Panc1 (cell line): ENCODE measurements around the gene KHNYN. TPM values are rescaled to one million over a fixed set of nuclear protein-coding genes. Genes with fewer than 3 reads are reported as not detected.

Experiments used
- ATAC-seq: fragments of 200-7000 bp; cut with Tn5 transposase; 2 replicates; pipeline ENCODE4 v1.9.1; 2020; ENCODE audit warnings: mild to moderate bottlenecking, moderate library complexity
- BruUV-seq: library from RNA; stranded (reverse); fragments of 400-500 nt; replicated peaks from 2 replicates; lab custom pipeline; 2021; lab: Mats Ljungman, UMichigan
- CTCF ChIA-PET: fragments of 300-600 bp; sonication (Branson Sonifier 250); formaldehyde crosslinking; loops from one replicate; lab custom pipeline; 2022; ENCODE audit warnings: antibody characterized with exemption; lab: Charles Lee
- POLR2A ChIA-PET: fragments of 300-600 bp; sonication (Branson Sonifier 250); formaldehyde crosslinking; loops from one replicate; lab custom pipeline; 2022; ENCODE audit warnings: antibody characterized with exemption; lab: Charles Lee
- DNase-seq: peaks from one replicate; pipeline ENCODE4 v3.0.0-alpha.2; 2010; ENCODE audit warnings: low read depth, low spot score
- H3K27ac ChIP-seq: 2 replicates; pipeline ENCODE4 v1.5.1; 2011; ENCODE audit warnings: mild to moderate bottlenecking, low read length, inconsistent platforms
- H3K27me3 ChIP-seq: fragments of 200-500 bp; sonication (Bioruptor generic); 2 replicates; pipeline ENCODE4 v1.6.0; 2014; ENCODE audit warnings: low read length, inconsistent platforms; ENCODE audit not compliant: control insufficient read depth, insufficient read depth
- H3K36me3 ChIP-seq: fragments of 200-500 bp; sonication (Bioruptor generic); 2 replicates; pipeline ENCODE4 v1.5.1; 2014; ENCODE audit warnings: inconsistent platforms, mild to moderate bottlenecking, low read length, moderate library complexity; ENCODE audit not compliant: control insufficient read depth, insufficient read depth
- H3K4me1 ChIP-seq: 2 replicates; pipeline ENCODE4 v1.5.1; 2011; ENCODE audit warnings: inconsistent platforms, mild to moderate bottlenecking, low read length, moderate library complexity; ENCODE audit not compliant: control insufficient read depth, insufficient read depth
- H3K4me3 ChIP-seq, 2 experiments: 2 replicates each; pipeline ENCODE4 v1.5.1; 2011 to 2012; ENCODE audit warnings: low read depth in 2 of 2, low read length in 2 of 2, mild to moderate bottlenecking in 2 of 2, inconsistent platforms in 1 of 2, moderate library complexity in 1 of 2
- H3K9me3 ChIP-seq: fragments of 200-500 bp; sonication (Bioruptor generic); 2 replicates; pipeline ENCODE4 v1.5.1; 2014; ENCODE audit warnings: low read depth, mild to moderate bottlenecking, inconsistent platforms, low read length, moderate library complexity; ENCODE audit not compliant: control insufficient read depth, insufficient read depth
- CTCF ChIP-seq: fragments of 450-650 bp; IDR thresholded peaks from 2 replicates; pipeline ENCODE4 v1.5.1; 2017; ENCODE audit warnings: mild to moderate bottlenecking
- POLR2AphosphoS5 ChIP-seq: IDR thresholded peaks from 2 replicates; pipeline ENCODE4 v1.6.1; 2012; ENCODE audit warnings: mild to moderate bottlenecking, low read depth, low read length, moderate library complexity
- REST ChIP-seq, 2 experiments: IDR thresholded peaks; 2 replicates each; pipeline ENCODE4 v1.6.1; 2011 to 2012; ENCODE audit warnings: low read depth in 2 of 2, control low read depth in 1 of 2, low read length in 1 of 2, mild to moderate bottlenecking in 1 of 2, moderate library complexity in 1 of 2; ENCODE audit not compliant: insufficient read depth in 1 of 2
- SIN3A ChIP-seq: IDR thresholded peaks from 2 replicates; pipeline ENCODE4 v1.6.1; 2012; ENCODE audit warnings: low read depth, mild to moderate bottlenecking, low read length, moderate library complexity, borderline replicate concordance; ENCODE audit not compliant: insufficient read depth
- TCF7L2 ChIP-seq: IDR thresholded peaks from 2 replicates; pipeline ENCODE4 v1.6.1; 2011; ENCODE audit warnings: mild to moderate bottlenecking, low read depth, low read length, inconsistent platforms
- in situ Hi-C: cut with HindIII; loops from 2 replicates; pipeline ENCODE4 v1.10.0; 2016; ENCODE audit warnings: low sequenced_read_pairs, low pct_unique_long_range_greater_than_20kb
- intact Hi-C: fragments of 100-400 bp; cut with micrococcal nuclease; formaldehyde crosslinking; loops from one replicate; pipeline ENCODE4 v1.10.0; 2022; ENCODE audit not compliant: unreplicated experiment
- total RNA-seq: library from RNA; stranded (reverse); gene quantifications from one replicate; pipeline ENCODE4 v1.2.1, GENCODE V29; 2021; ENCODE audit not compliant: unreplicated experiment

The KHNYN gene
- total RNA-seq, 1 experiment from 2014 or later = 37.6 TPM

DNA sequence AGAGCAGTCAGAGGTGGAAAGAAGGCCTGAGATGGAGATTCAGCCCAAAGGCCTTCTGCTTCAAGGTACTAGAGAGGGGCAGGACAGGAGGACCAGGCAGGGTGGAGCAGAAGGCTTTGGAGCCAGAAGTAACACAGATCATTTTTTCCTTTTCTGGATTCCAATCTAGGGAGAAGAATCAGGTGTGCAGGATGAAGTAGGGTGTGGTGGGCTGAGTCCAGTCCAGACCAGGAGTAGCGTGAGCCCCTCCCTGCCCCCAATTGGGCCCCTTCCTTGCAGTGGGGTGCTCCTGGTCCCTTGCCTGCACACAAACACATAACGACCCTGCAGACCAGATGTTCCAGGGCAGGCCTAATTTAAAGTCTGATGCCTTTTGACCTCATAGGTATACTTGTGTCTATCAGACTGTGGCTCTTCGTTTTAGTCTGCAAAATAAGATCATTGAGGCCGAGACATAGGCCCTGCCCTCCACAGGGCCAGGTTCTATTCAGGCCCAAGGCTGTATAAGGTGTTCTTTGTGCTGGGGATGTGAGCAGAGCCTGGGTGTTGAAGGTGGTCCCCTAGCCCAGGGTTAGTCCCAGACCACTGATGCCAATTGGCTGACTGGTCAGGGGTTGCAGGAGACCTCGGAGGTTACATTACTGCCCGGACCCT is 32.0 kb upstream of the KHNYN start:
- Histone ChIP-seq H3K9me3 (no peaks in the 10 kb centered on the region), H3K4me1 (no peaks in the 10 kb centered on the region), H3K27ac (no peak overlapping the region), H3K36me3 (no peaks in the 10 kb centered on the region), H3K4me3 (no peak overlapping the region), H3K27me3 (peaks cover under 1% of the 10 kb centered on the region; the same call in 1 of the 2 replicates)
- ATAC-seq (no peak), DNase-seq (no peak)
- in situ Hi-C loops = no loop called here
- CTCF ChIA-PET = no interaction called here
- BruUV-seq = no TSS peak
- POLR2A ChIA-PET = no interaction called here
- TF ChIP-seq TCF7L2 (no peak), SIN3A (no peak), CTCF (no peak), POLR2AphosphoS5 (no peak), REST (IDR thresholded peaks at IDR 0.05; ENCODE audit: insufficient read depth in 1 of 2, low read depth in 2 of 2, low read length in 1 of 2) (no peak)
- intact Hi-C loops = no loop called here

DNA sequence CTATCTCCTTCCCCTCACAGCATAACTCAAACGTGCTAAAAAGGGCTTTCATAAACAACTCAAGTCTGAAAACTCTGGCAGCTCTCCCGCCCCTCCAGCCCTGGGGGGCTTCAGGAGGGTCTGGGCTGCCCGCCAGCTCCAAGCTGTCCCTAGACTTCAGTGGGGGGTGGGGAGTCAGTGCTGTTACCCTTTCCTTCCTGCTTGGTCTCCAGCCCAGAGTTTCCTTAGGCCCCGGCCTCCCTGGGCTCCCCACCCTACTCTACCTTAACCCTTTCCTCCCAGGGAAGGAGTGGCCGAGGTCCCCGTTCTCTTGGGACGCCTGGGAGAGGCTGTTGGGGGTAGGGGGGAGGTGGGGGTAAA is 31.5 kb upstream of the KHNYN start:
- Histone ChIP-seq H3K27ac (no peak overlapping the region), H3K4me3 (no peak overlapping the region), H3K9me3 (no peaks in the 10 kb centered on the region), H3K27me3 (peaks cover under 1% of the 10 kb centered on the region; the same call in 1 of the 2 replicates), H3K4me1 (no peaks in the 10 kb centered on the region), H3K36me3 (no peaks in the 10 kb centered on the region)
- in situ Hi-C loops (no loop called here), intact Hi-C loops (no loop called here)
- DNase-seq (no peak), ATAC-seq (no peak)
- BruUV-seq = no TSS peak
- ChIA-PET CTCF (no interaction called here), POLR2A (interaction anchor here (0.5 to 0.7 kb wide), 2 partner anchors 21 to 271 kb away, joined by 3 to 16 read pairs; no protein-coding TSS in a partner anchor)
- TF ChIP-seq POLR2AphosphoS5 = no peak
- TF ChIP-seq CTCF = no peak
- no peak for TF ChIP-seq SIN3A
- TF ChIP-seq REST (IDR thresholded peaks at IDR 0.05; ENCODE audit: insufficient read depth in 1 of 2, low read depth in 2 of 2, low read length in 1 of 2) = no peak
